CD4-positive, alpha-beta memory T cell (primary cell): ENCODE data around the gene EXOC6B. TPM values are rescaled to one million over a fixed set of nuclear protein-coding genes. Genes with fewer than 3 reads are reported as not detected.

Experiments
- CTCF ChIA-PET: fragments of 350-600 bp; sonication (Branson Sonifier 250); formaldehyde crosslinking; loops from one replicate; lab custom pipeline; 2021; ENCODE audit warnings: inconsistent platforms; ENCODE audit not compliant: partially characterized antibody; lab: Charles Lee
- POLR2A ChIA-PET: fragments of 350-600 bp; sonication (Branson Sonifier 250); formaldehyde crosslinking; loops from one replicate; lab custom pipeline; 2021; ENCODE audit not compliant: partially characterized antibody; lab: Charles Lee
- DNase-seq, 5 donors: peaks; one replicate each; pipeline versions ENCODE4 v3.0.0 to v3.0.0-alpha.2; 2020 to 2022; ENCODE audit warnings: mixed read lengths in 1 of 5
- H3K27ac ChIP-seq: one replicate; pipeline ENCODE4 v1.7.0; 2013; ENCODE audit warnings: low read depth, low read length
- H3K27me3 ChIP-seq: 2 replicates; pipeline ENCODE4 v1.7.0; 2013; ENCODE audit warnings: mild to moderate bottlenecking, low read length, moderate library complexity; ENCODE audit not compliant: insufficient read depth
- H3K36me3 ChIP-seq: 2 replicates; pipeline ENCODE4 v1.7.0; 2013; ENCODE audit warnings: mild to moderate bottlenecking, low read length, moderate library complexity; ENCODE audit not compliant: insufficient read depth
- H3K4me1 ChIP-seq: 2 replicates; pipeline ENCODE4 v1.7.0; 2013; ENCODE audit warnings: mild to moderate bottlenecking, low read length, moderate library complexity; ENCODE audit not compliant: insufficient read depth
- H3K4me3 ChIP-seq, 2 donors: one replicate each; pipeline ENCODE4 v1.7.0; 2013; ENCODE audit warnings: low read length in 2 of 2, mild to moderate bottlenecking in 1 of 2
- H3K9me3 ChIP-seq, 2 donors: one replicate each; pipeline ENCODE4 v1.7.0; 2013; ENCODE audit warnings: low read length in 2 of 2, control low read depth in 1 of 2; ENCODE audit not compliant: control insufficient read depth in 1 of 2
- H3K27ac Mint-ChIP-seq, 7 donors: one replicate each; pipeline ENCODE4 v1.8.0; 2020 to 2021; ENCODE audit warnings: mixed read lengths in 7 of 7, mild to moderate bottlenecking in 6 of 7, inconsistent platforms in 3 of 7, moderate library complexity in 3 of 7
- H3K27me3 Mint-ChIP-seq, 2 donors: one replicate each; pipeline ENCODE4 v1.8.0; 2020 to 2021; ENCODE audit warnings: mixed read lengths in 2 of 2
- H3K36me3 Mint-ChIP-seq, 2 donors: one replicate each; pipeline ENCODE4 v1.8.0; 2020 to 2021; ENCODE audit warnings: mixed read lengths in 2 of 2, inconsistent platforms in 1 of 2, mild to moderate bottlenecking in 1 of 2
- H3K4me1 Mint-ChIP-seq, 4 donors: one replicate each; pipeline ENCODE4 v1.8.0; 2020 to 2021; ENCODE audit warnings: mixed read lengths in 4 of 4, mild to moderate bottlenecking in 1 of 4
- H3K4me3 Mint-ChIP-seq, 8 donors: one replicate each; pipeline ENCODE4 v1.8.0; 2020 to 2021; ENCODE audit warnings: mixed read lengths in 8 of 8, mild to moderate bottlenecking in 7 of 8, moderate library complexity in 6 of 8, inconsistent platforms in 3 of 8
- H3K9me3 Mint-ChIP-seq, 8 donors: one replicate each; pipeline ENCODE4 v1.8.0; 2020 to 2021; ENCODE audit warnings: mixed read lengths in 8 of 8, mild to moderate bottlenecking in 5 of 8, inconsistent platforms in 3 of 8, moderate library complexity in 1 of 8
- intact Hi-C: fragments of 100-400 bp; cut with micrococcal nuclease; formaldehyde crosslinking; loops from one replicate; pipeline ENCODE4 v1.15.1; 2023
- polyA plus RNA-seq, 2 donors: library from polyadenylated mRNA; unstranded; fragments of 300-500 nt; fragmentation: Illumina TruSeq; gene quantifications; one replicate each; pipeline ENCODE4 v1.2.3, GENCODE V29; 2021
- total RNA-seq, 2 experiments: library from RNA; stranded (reverse); gene quantifications; one replicate each; pipeline ENCODE4 v1.2.3, GENCODE V29; 2021

The EXOC6B gene
- total and polyA plus RNA-seq, 4 experiments from 2014 or later, result 1.3 to 19.8 (median 10.7) TPM

DNA sequence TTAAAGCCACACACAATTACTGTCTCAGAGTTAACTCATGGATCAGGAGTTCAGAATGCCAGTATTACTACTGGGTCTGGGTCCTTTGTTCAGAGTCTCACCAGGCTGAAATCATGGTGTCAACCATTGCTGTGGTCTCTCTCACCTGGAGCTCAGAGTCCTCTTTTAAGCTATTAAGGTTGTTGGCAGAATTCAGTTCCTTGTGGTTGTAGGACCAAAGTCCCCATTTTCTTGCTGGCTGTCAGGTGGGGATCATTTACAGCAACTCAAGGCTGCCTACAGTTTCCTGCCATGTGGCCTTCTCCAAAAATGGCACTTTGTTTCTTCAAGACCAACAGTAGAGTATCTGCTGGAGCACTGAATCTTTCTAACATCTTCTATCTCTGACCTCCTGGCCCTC, 113.5 kb downstream of the EXOC6B start:
- ChIA-PET CTCF (no interaction called here), POLR2A (no interaction called here)
- H3K27ac Mint-ChIP-seq, result peak overlapping the region in 1 of 7 donors; percentile 18
- peaks cover 0 to 2% (median 0%) of the 10 kb centered on the region in 4 donors for H3K4me1 Mint-ChIP-seq
- Histone ChIP-seq H3K36me3 (no peaks in the 10 kb centered on the region), H3K27ac (no peak overlapping the region), H3K4me1 (no peaks in the 10 kb centered on the region), H3K27me3 (no peaks in the 10 kb centered on the region), H3K4me3 (no peak overlapping the region), H3K9me3 (no peaks in the 10 kb centered on the region)
- H3K9me3 Mint-ChIP-seq, result no peaks in the 10 kb centered on the region
- H3K4me3 Mint-ChIP-seq, result no peak overlapping the region
- intact Hi-C loops, result no loop called here
- peaks cover 37 to 69% of the 10 kb centered on the region in 2 donors for H3K36me3 Mint-ChIP-seq
- H3K27me3 Mint-ChIP-seq, result no peaks in the 10 kb centered on the region
- DNase-seq, result no peak

DNA sequence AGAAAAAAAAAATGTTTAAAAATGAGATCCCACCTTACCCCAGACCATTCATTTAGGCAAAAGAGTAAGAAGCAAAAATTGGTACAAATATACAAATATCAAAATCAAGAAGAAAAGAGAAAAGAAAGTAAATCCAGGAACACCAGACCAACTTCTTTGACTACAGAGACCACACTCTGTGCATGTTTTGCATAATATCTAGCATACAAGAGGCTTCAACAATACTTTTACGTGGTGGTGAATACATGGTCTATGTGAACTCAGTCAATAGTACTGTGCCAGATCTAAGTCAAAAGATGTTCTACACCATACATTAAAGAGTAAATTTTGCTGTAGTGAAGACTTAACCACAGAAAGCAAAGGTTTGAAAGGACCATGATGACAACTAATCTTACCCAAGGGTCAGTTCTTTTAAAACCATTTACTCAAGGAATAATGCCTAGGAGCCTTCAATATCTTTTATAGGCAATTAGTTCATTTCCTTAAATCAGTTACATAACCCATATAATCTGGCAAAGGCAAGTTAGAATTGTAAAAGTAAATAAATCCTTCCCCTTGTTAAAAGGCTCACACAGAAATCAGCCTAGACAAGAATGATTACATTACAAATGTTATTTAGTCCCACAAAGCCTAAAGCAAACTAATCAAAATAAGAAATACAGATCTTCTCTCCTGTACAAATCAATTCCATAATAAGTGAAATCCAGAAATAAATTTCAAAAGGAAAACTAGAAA, 115.2 kb downstream of the EXOC6B start:
- Mint-ChIP-seq H3K4me3 (no peak overlapping the region), H3K9me3 (peaks cover 0 to 2% (median 0%) of the 10 kb centered on the region in 8 donors), H3K27ac (no peak overlapping the region), H3K36me3 (peaks cover 35 to 70% of the 10 kb centered on the region in 2 donors), H3K27me3 (no peaks in the 10 kb centered on the region), H3K4me1 (no peaks in the 10 kb centered on the region)
- Histone ChIP-seq H3K27ac (no peak overlapping the region), H3K27me3 (no peaks in the 10 kb centered on the region), H3K9me3 (no peaks in the 10 kb centered on the region), H3K36me3 (no peaks in the 10 kb centered on the region), H3K4me1 (no peaks in the 10 kb centered on the region), H3K4me3 (no peak overlapping the region)
- no peak for DNase-seq
- CTCF ChIA-PET, result interaction anchor here (1.1 kb wide), 1 partner anchor 16 kb away, joined by 3 read pairs; no protein-coding TSS in a partner anchor
- intact Hi-C loops, result no loop called here
- POLR2A ChIA-PET, result no interaction called here

DNA sequence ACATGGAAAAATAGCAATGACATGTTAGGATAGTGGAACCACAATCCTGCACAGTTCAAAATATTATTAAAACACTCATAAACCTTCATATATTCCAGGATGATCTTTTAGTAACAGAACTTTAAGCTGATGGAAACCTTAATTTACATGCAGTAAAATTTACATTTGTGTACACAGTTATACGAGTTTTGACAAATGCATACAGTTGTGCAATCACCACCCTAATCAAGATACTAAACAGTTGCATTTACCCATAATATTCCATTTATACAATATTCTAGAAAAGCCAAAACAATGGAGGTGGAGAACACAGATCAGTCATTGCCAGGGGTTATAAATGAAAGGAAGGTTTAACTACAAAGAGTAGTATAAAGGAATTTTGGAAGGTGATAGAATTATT, 117.6 kb downstream of the EXOC6B start:
- Mint-ChIP-seq H3K27me3 (no peaks in the 10 kb centered on the region), H3K4me3 (no peak overlapping the region), H3K4me1 (no peaks in the 10 kb centered on the region), H3K9me3 (peaks cover 0 to 6% (median under 1%) of the 10 kb centered on the region in 8 donors), H3K27ac (no peak overlapping the region), H3K36me3 (peaks cover 30 to 58% of the 10 kb centered on the region in 2 donors)
- H3K9me3 ChIP-seq, result no peaks in the 10 kb centered on the region
- intact Hi-C loops, result no loop called here
- no peaks in the 10 kb centered on the region for H3K27me3 ChIP-seq
- ChIA-PET CTCF (no interaction called here), POLR2A (no interaction called here)
- H3K36me3 ChIP-seq, result no peaks in the 10 kb centered on the region
- no peak overlapping the region for H3K4me3 ChIP-seq
- no peak for DNase-seq
- H3K27ac ChIP-seq, result no peak overlapping the region
- no peaks in the 10 kb centered on the region for H3K4me1 ChIP-seq

DNA sequence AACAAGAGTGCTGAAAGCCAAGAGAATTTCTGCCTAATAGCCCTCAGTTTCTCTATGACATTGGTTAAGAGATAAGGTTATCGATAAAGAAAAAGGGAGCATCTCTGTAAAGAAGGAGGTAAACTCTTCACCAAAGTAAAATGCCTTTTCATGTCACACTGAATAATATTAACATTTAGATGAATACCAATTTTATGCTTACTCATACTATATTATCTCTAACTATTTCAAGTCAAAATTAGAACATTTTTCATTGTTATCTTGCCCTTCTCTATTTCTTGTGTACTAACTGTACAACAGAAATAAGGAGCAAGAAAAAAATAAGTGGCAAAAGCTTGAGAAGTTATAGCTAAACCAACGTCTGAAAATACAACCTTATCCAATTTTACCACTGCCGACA, 127.5 kb downstream of the EXOC6B start:
- Histone ChIP-seq H3K9me3 (no peaks in the 10 kb centered on the region), H3K36me3 (no peaks in the 10 kb centered on the region), H3K4me3 (no peak overlapping the region), H3K27ac (no peak overlapping the region), H3K4me1 (no peaks in the 10 kb centered on the region), H3K27me3 (no peaks in the 10 kb centered on the region)
- H3K27ac Mint-ChIP-seq, result no peak overlapping the region
- no peaks in the 10 kb centered on the region for H3K4me1 Mint-ChIP-seq
- no peak overlapping the region for H3K4me3 Mint-ChIP-seq
- POLR2A ChIA-PET, result no interaction called here
- CTCF ChIA-PET, result no interaction called here
- DNase-seq, result no peak
- H3K27me3 Mint-ChIP-seq, result no peaks in the 10 kb centered on the region
- H3K36me3 Mint-ChIP-seq, result peaks cover 16 to 29% of the 10 kb centered on the region in 2 donors
- intact Hi-C loops, result no loop called here
- peaks cover 0 to 4% (median 0%) of the 10 kb centered on the region in 8 donors for H3K9me3 Mint-ChIP-seq

DNA sequence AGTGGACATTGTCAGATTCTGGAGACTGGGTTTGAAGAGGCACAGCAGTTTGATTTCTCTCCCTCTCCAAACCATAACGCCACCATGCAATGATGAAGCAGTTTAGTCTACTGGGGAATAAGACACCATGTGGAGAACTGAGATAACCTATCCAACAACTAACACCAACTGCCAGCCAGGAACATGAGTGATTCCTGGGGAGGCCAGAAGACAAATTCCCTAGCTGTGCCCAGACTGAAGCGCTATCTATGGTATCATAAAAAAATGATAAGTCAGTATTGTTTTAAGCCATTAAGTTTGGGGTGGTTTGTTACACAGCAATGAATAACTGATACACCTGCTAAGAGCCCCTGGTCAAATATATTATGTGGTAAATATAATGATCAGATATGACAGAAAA, 129.3 kb downstream of the EXOC6B start:
- ChIA-PET POLR2A (no interaction called here), CTCF (no interaction called here)

DNA sequence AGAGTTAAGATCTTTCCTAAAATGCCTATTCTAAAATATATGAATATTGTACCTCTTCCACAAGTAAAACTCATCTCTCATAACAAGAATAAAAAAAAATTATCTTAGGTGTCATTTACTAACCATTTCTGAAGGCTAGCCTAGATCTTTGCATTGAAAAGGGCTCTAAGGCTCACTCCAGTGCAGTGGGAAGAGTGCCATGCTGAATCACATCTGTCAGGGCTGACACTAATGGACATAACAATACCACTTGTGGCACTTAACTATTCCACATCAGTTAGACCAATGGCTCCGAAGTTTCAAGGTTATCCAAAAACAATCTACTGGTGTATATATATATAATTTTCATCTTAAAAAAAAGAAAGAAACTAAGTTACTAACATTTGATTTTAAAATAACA, 130.2 kb downstream of the EXOC6B start:
- DNase-seq, result no peak
- ChIA-PET CTCF (interaction anchor here (1.0 kb wide), 1 partner anchor 14 kb away, joined by 3 read pairs; no protein-coding TSS in a partner anchor), POLR2A (no interaction called here)
- Histone ChIP-seq H3K4me3 (no peak overlapping the region), H3K27me3 (no peaks in the 10 kb centered on the region), H3K36me3 (no peaks in the 10 kb centered on the region), H3K4me1 (no peaks in the 10 kb centered on the region), H3K9me3 (no peaks in the 10 kb centered on the region), H3K27ac (no peak overlapping the region)
- Mint-ChIP-seq H3K9me3 (no peaks in the 10 kb centered on the region), H3K27ac (no peak overlapping the region), H3K36me3 (peaks cover 15 to 33% of the 10 kb centered on the region in 2 donors), H3K4me1 (no peaks in the 10 kb centered on the region), H3K27me3 (no peaks in the 10 kb centered on the region), H3K4me3 (no peak overlapping the region)
- intact Hi-C loops, result no loop called here

More for the DNA sequence above, 129.3 kb downstream of the EXOC6B start:
- H3K27me3 ChIP-seq, result no peaks in the 10 kb centered on the region
- no peak overlapping the region for H3K4me3 Mint-ChIP-seq
- no peaks in the 10 kb centered on the region for H3K4me1 Mint-ChIP-seq
- H3K4me3 ChIP-seq, result no peak overlapping the region
- no peaks in the 10 kb centered on the region for H3K4me1 ChIP-seq
- H3K36me3 Mint-ChIP-seq, result peaks cover 18 to 37% of the 10 kb centered on the region in 2 donors
- H3K27me3 Mint-ChIP-seq, result no peaks in the 10 kb centered on the region
- intact Hi-C loops, result no loop called here
- H3K27ac ChIP-seq, result no peak overlapping the region
- no peak for DNase-seq
- H3K9me3 Mint-ChIP-seq, result peaks cover 0 to 3% (median 0%) of the 10 kb centered on the region in 8 donors
- H3K36me3 ChIP-seq, result no peaks in the 10 kb centered on the region
- H3K27ac Mint-ChIP-seq, result no peak overlapping the region
- H3K9me3 ChIP-seq, result no peaks in the 10 kb centered on the region

DNA sequence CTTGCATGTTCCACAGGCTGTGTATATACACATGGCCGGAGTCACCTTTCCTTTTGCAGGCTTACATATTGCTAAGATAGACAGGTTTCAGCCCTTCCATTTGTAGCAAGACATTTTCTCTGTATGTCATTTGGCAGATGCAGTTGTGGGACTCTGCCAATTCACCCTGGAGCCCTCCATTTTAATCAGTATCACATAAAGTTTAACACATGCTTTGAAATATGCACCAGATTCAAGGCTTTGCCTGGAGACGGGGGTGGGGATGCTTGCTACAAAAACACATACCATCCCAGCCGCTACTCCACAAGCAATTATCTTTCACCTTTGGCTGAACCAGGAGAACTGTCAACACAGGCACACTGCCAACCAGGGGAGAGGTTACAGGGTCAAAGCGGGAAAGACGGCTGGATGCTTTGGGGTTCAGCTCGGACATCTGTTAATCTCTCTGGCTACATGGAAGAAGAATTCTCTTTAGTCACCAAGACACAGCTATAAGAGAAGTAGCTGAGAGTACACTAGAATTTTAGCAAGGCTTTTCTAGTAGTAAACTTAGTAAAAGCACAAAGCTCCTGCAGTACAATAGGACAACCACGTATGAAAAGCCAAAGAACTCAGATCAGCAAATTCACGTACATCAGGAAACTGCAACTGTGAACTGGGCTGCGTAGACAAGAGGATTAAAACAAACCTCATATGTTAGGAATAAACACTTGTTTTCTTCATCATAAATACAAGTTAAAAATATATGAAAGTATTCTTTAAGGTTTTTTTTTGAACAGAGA, 130.9 kb downstream of the EXOC6B start:
- ChIA-PET CTCF (interaction anchor here (1.0 kb wide), 1 partner anchor 15 kb away, joined by 3 read pairs; no protein-coding TSS in a partner anchor), POLR2A (no interaction called here)
- H3K27me3 Mint-ChIP-seq, result no peaks in the 10 kb centered on the region
- H3K36me3 ChIP-seq, result no peaks in the 10 kb centered on the region
- no peak overlapping the region for H3K27ac Mint-ChIP-seq
- no peaks in the 10 kb centered on the region for H3K4me1 ChIP-seq
- H3K27ac ChIP-seq, result no peak overlapping the region
- H3K4me1 Mint-ChIP-seq, result no peaks in the 10 kb centered on the region
- no peaks in the 10 kb centered on the region for H3K9me3 Mint-ChIP-seq
- no peak overlapping the region for H3K4me3 ChIP-seq
- H3K27me3 ChIP-seq, result no peaks in the 10 kb centered on the region
- H3K4me3 Mint-ChIP-seq, result no peak overlapping the region
- intact Hi-C loops, result no loop called here
- DNase-seq, result no peak
- no peaks in the 10 kb centered on the region for H3K9me3 ChIP-seq
- peaks cover 15 to 33% of the 10 kb centered on the region in 2 donors for H3K36me3 Mint-ChIP-seq
